ENCODE data around the gene UMODL1.

DNA sequence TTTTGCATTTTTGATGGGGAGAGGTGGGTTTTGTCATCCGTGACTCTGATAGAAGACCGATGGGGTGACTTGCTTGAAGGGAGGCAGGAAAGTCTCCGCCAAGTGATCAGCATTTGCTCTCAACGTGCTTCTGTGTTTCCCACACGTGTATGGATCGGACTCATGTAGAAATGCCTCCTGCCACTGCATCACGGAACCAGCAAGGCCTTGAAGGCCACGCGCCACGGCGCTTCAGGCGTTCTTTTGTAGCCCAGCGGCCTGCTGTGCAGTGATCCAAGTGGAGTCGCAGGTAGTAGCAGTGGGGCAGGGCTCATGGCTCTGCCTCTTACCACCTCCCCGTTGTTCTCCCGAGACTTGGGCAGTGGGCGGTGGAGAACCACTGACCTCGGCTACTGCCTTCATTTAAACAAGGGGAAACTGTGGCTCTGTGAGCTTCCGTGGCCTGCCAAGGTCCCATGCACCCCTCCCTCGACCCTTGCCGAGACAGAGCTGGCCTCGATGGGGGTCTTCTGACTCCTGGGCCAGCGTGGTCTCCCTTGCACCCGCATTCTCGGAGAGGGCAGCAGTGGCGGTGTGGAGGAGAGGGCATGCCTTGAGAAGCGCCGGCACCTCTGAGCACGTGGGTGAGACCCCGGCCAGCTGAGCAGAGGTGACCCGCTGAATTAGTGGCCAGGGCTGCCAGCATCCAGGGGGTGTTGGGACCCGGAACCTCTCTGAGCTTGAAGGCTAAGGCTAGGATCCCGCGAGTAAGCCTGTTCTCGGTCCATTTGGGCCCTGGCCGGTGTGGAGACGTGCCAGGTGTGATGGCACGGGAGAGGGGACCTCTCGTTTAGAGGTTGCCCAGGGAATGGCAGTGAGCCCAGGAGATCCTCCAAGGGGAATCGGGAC is 101.7 kb downstream of the UMODL1 start:
- TF ChIP-seq, protein P1, sequence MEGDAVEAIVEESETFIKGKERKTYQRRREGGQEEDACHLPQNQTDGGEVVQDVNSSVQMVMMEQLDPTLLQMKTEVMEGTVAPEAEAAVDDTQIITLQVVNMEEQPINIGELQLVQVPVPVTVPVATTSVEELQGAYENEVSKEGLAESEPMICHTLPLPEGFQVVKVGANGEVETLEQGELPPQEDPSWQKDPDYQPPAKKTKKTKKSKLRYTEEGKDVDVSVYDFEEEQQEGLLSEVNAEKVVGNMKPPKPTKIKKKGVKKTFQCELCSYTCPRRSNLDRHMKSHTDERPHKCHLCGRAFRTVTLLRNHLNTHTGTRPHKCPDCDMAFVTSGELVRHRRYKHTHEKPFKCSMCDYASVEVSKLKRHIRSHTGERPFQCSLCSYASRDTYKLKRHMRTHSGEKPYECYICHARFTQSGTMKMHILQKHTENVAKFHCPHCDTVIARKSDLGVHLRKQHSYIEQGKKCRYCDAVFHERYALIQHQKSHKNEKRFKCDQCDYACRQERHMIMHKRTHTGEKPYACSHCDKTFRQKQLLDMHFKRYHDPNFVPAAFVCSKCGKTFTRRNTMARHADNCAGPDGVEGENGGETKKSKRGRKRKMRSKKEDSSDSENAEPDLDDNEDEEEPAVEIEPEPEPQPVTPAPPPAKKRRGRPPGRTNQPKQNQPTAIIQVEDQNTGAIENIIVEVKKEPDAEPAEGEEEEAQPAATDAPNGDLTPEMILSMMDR (IDR thresholded peaks at IDR 0.05) = no peak
- TF ChIP-seq POLR2A (IDR thresholded peaks at IDR 0.05) (no peak), EP300 (IDR thresholded peaks at IDR 0.05) (no peak)

All from ovary (tissue), 3 donors.